H9 (cell line): ENCODE data around the gene KRT8. TPM values are rescaled to one million over a fixed set of nuclear protein-coding genes. Genes with fewer than 3 reads are reported as not detected.

Experiments
- DNase-seq: peaks from one replicate; pipeline ENCODE4 v3.0.0-alpha.2; 2017
- H2AFZ ChIP-seq: one replicate; pipeline ENCODE4 v1.6.1; 2013; ENCODE audit warnings: mild to moderate bottlenecking, low read length, control low read depth, moderate library complexity
- H2AK5ac ChIP-seq: 2 replicates; pipeline ENCODE4 v1.6.1; 2013; ENCODE audit warnings: low read length, control low read depth, mixed read lengths; ENCODE audit not compliant: insufficient read length
- H2BK120ac ChIP-seq: one replicate; pipeline ENCODE4 v1.6.1; 2013; ENCODE audit warnings: low read depth, mild to moderate bottlenecking, low read length, control low read depth, inconsistent platforms; ENCODE audit not compliant: poor library complexity, severe bottlenecking
- H2BK12ac ChIP-seq: 2 replicates; pipeline ENCODE4 v1.6.1; 2013; ENCODE audit warnings: low read length, control low read depth, mixed read lengths, low read depth; ENCODE audit not compliant: insufficient read length
- H2BK15ac ChIP-seq: 2 replicates; pipeline ENCODE4 v1.6.1; 2013; ENCODE audit warnings: low read depth, low read length, control low read depth
- H2BK20ac ChIP-seq: one replicate; pipeline ENCODE4 v1.6.1; 2013; ENCODE audit warnings: low read depth, mild to moderate bottlenecking, low read length, control low read depth, inconsistent platforms; ENCODE audit not compliant: poor library complexity, severe bottlenecking
- H2BK5ac ChIP-seq: 2 replicates; pipeline ENCODE4 v1.6.1; 2013; ENCODE audit warnings: low read length, control low read depth, mixed read lengths; ENCODE audit not compliant: insufficient read length
- H3K14ac ChIP-seq: 2 replicates; pipeline ENCODE4 v1.6.1; 2013; ENCODE audit warnings: low read length, control low read depth; ENCODE audit not compliant: insufficient read depth
- H3K18ac ChIP-seq: 2 replicates; pipeline ENCODE4 v1.6.1; 2013; ENCODE audit warnings: low read depth, mild to moderate bottlenecking, mixed read lengths, low read length, control low read depth; ENCODE audit not compliant: insufficient read length
- H3K23ac ChIP-seq: 2 replicates; pipeline ENCODE4 v1.6.1; 2013; ENCODE audit warnings: low read length, control low read depth, mixed read lengths, low read depth; ENCODE audit not compliant: insufficient read length
- H3K23me2 ChIP-seq: 2 replicates; pipeline ENCODE4 v1.6.1; 2013; ENCODE audit warnings: low read depth, mild to moderate bottlenecking, mixed read lengths, low read length, control low read depth; ENCODE audit not compliant: insufficient read length, poor library complexity, severe bottlenecking
- H3K27ac ChIP-seq: 2 replicates; pipeline ENCODE4 v1.5.1; 2013; ENCODE audit warnings: low read length, control low read depth, mixed read lengths, low read depth; ENCODE audit not compliant: insufficient read length
- H3K27me3 ChIP-seq: 2 replicates; pipeline ENCODE4 v1.6.1; 2013; ENCODE audit warnings: low read length, control low read depth, inconsistent platforms; ENCODE audit not compliant: insufficient read depth
- H3K4ac ChIP-seq: 2 replicates; pipeline ENCODE4 v1.6.1; 2013; ENCODE audit warnings: low read depth, mild to moderate bottlenecking, control low read depth, inconsistent platforms, low read length, moderate library complexity
- H3K4me1 ChIP-seq: 2 replicates; pipeline ENCODE4 v1.6.1; 2013; ENCODE audit warnings: low read length, control low read depth, inconsistent platforms; ENCODE audit not compliant: insufficient read depth
- H3K4me2 ChIP-seq: 2 replicates; pipeline ENCODE4 v1.6.1; 2013; ENCODE audit warnings: low read length, control low read depth, mixed read lengths; ENCODE audit not compliant: insufficient read length, insufficient read depth
- H3K56ac ChIP-seq: 2 replicates; pipeline ENCODE4 v1.6.1; 2013; ENCODE audit warnings: low read depth, mild to moderate bottlenecking, mixed read lengths, low read length, control low read depth; ENCODE audit not compliant: insufficient read length
- H3K79me1 ChIP-seq: 2 replicates; pipeline ENCODE4 v1.6.1; 2013; ENCODE audit warnings: low read depth, mild to moderate bottlenecking, moderate library complexity, low read length, control low read depth, inconsistent platforms; ENCODE audit not compliant: insufficient read depth, poor library complexity, severe bottlenecking
- H3K79me2 ChIP-seq: 2 replicates; pipeline ENCODE4 v1.6.1; 2013; ENCODE audit warnings: low read length, control low read depth, inconsistent platforms; ENCODE audit not compliant: insufficient read depth
- H3K9ac ChIP-seq: 2 replicates; pipeline ENCODE4 v1.6.1; 2013; ENCODE audit warnings: low read length, control low read depth, mixed read lengths; ENCODE audit not compliant: insufficient read length; ENCODE audit errors: extremely low read depth
- H3K9me3 ChIP-seq: one replicate; pipeline ENCODE4 v1.6.1; 2013; ENCODE audit warnings: low read depth, low read length, inconsistent platforms; ENCODE audit not compliant: control insufficient read depth
- H3T11ph ChIP-seq: one replicate; pipeline ENCODE4 v1.6.1; 2013; ENCODE audit warnings: mild to moderate bottlenecking, low read length, control low read depth, inconsistent platforms
- H4K20me1 ChIP-seq: one replicate; pipeline ENCODE4 v1.6.1; 2013; ENCODE audit not compliant: control insufficient read depth, insufficient read length, insufficient read depth
- H4K5ac ChIP-seq: 2 replicates; pipeline ENCODE4 v1.6.1; 2013; ENCODE audit warnings: low read depth, mild to moderate bottlenecking, mixed read lengths, low read length, control low read depth; ENCODE audit not compliant: insufficient read length
- H4K8ac ChIP-seq: replicated peaks from 2 replicates; pipeline ENCODE4 v1.6.1; 2013; ENCODE audit warnings: low read length, control low read depth, mixed read lengths, low read depth; ENCODE audit not compliant: insufficient read length
- H4K91ac ChIP-seq: 2 replicates; pipeline ENCODE4 v1.6.1; 2013; ENCODE audit warnings: low read depth, mild to moderate bottlenecking, moderate library complexity, mixed read lengths, low read length, control low read depth; ENCODE audit not compliant: insufficient read length
- H3K27ac Mint-ChIP-seq, 3 experiments: 2 replicates in 2 of 3; 3 replicates in 1 of 3; pipeline ENCODE4 v1.8.0; 2020 to 2021; ENCODE audit warnings: mixed read lengths in 3 of 3, mild to moderate bottlenecking in 1 of 3, moderate library complexity in 1 of 3
- H3K27me3 Mint-ChIP-seq: 2 replicates; pipeline ENCODE4 v1.8.0; 2021; ENCODE audit warnings: low read depth, mild to moderate bottlenecking, moderate library complexity, mixed read lengths
- H3K36me3 Mint-ChIP-seq, 3 experiments: 2 replicates in 2 of 3; 3 replicates in 1 of 3; pipeline ENCODE4 v1.8.0; 2020 to 2021; ENCODE audit warnings: low read depth in 3 of 3, mixed read lengths in 3 of 3; ENCODE audit not compliant: insufficient read depth in 1 of 3
- H3K4me1 Mint-ChIP-seq, 2 experiments: 2 replicates each; pipeline ENCODE4 v1.8.0; 2020; ENCODE audit warnings: mixed read lengths in 2 of 2
- H3K4me3 Mint-ChIP-seq, 2 experiments: 2 replicates in 1 of 2; 3 replicates in 1 of 2; pipeline ENCODE4 v1.8.0; 2020 to 2021; ENCODE audit warnings: mild to moderate bottlenecking in 2 of 2, mixed read lengths in 2 of 2, moderate library complexity in 1 of 2
- H3K9me3 Mint-ChIP-seq, 2 experiments: 2 replicates in 1 of 2; 3 replicates in 1 of 2; pipeline ENCODE4 v1.8.0; 2020; ENCODE audit warnings: mild to moderate bottlenecking in 2 of 2, mixed read lengths in 2 of 2, moderate library complexity in 1 of 2
- CTCF ChIP-seq: fragments of 200-600 bp; sonication (generic); conservative IDR thresholded peaks from 3 replicates; pipeline ENCODE4 v1.8.0; 2021; ENCODE audit warnings: antibody characterized with exemption, mild to moderate bottlenecking
- WGBS: extraction: QIAGEN DNeasy Blood & Tissue Kit; methylation state at CpG from one replicate; pipeline ENCODE4 v1.1.7; 2013; ENCODE audit warnings: missing lambda C conversion rate, low lambda C conversion rate, mixed read lengths; ENCODE audit not compliant: insufficient read length; ENCODE audit errors: extremely low coverage; 5-methylcytosine and 5-hydroxymethylcytosine counted together
- total RNA-seq: library from RNA; stranded (reverse); gene quantifications from 2 replicates; pipeline ENCODE4 v1.2.1, GENCODE V29; 2021

Gene KRT8
- total RNA-seq, 1 experiment from 2014 or later: 244 TPM

DNA sequence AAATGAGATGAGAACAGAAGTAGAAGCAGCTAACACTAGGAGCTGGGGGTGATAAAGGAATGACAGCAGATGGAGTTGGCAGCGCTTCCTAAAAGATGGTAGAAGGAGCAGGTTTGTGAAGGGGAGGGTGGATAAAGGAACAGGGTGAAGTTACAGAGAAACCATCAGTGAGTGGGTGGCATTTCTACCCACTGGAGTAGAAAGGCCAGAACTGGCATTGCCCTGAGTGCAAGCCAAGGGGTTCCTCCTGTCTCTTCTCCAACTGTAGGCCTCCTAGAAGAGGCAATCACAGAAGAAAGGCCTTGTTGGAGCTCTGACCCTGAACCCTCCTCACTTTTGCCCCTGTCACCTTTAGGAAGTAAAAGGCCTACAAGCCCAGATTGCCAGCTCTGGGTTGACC, 46.2 kb upstream of the KRT8 start:
- no CpG with 5 or more reads among the region's 1 CpG for WGBS
- Histone ChIP-seq H2BK15ac (no peak overlapping the region), H3K18ac (no peak overlapping the region), H3K4me2 (peak overlapping the region; percentile 84), H3K23ac (no peak overlapping the region), H3K27ac (no peak overlapping the region), H3K4ac (no peak overlapping the region), H2AFZ (no peak overlapping the region), H2BK12ac (no peak overlapping the region), H3K56ac (no peak overlapping the region), H3T11ph (no peak overlapping the region), H2BK5ac (no peak overlapping the region), H3K79me1 (peaks cover 4% of the 10 kb centered on the region), H3K9ac (no peak overlapping the region), H4K91ac (no peak overlapping the region), H4K8ac (no peak overlapping the region), H4K20me1 (no peaks in the 10 kb centered on the region), H2AK5ac (no peak overlapping the region), H3K27me3 (no peaks in the 10 kb centered on the region), H3K9me3 (no peaks in the 10 kb centered on the region), H3K14ac (no peak overlapping the region), H2BK120ac (no peak overlapping the region), H4K5ac (no peak overlapping the region), H3K23me2 (peaks cover 14% of the 10 kb centered on the region), H3K4me1 (peaks cover 13% of the 10 kb centered on the region), H2BK20ac (no peak overlapping the region), H3K79me2 (peaks cover 10% of the 10 kb centered on the region; the same call in 1 of the 2 replicates)
- DNase-seq: no peak
- Mint-ChIP-seq H3K27ac (peak overlapping the region in 1 of 3 experiments; percentile 62; a peak in 1 of 7 replicates), H3K4me1 (peaks cover 37 to 47% of the 10 kb centered on the region in 2 experiments), H3K9me3 (no peaks in the 10 kb centered on the region; a peak in 1 of 5 replicates), H3K27me3 (no peaks in the 10 kb centered on the region), H3K36me3 (peaks cover 37 to 40% (median 37%) of the 10 kb centered on the region in 3 experiments; a peak in 6 of 7 replicates), H3K4me3 (peak overlapping the region; percentile 92 to 96; a peak in 4 of 5 replicates)
- no peak for TF ChIP-seq CTCF
